CD4-positive, alpha-beta memory T cell (primary cell): ENCODE results near the gene RMI1. TPM values are rescaled to one million over a fixed set of nuclear protein-coding genes. Genes with fewer than 3 reads are reported as not detected.
A peak's percentile ranks its signal among the peaks of the same experiment; 100 is the strongest.

Source experiments
- CTCF ChIA-PET: fragments of 350-600 bp; sonication (Branson Sonifier 250); formaldehyde crosslinking; loops from one replicate; lab custom pipeline; 2021; ENCODE audit warnings: inconsistent platforms; ENCODE audit not compliant: partially characterized antibody; lab: Charles Lee
- POLR2A ChIA-PET: fragments of 350-600 bp; sonication (Branson Sonifier 250); formaldehyde crosslinking; loops from one replicate; lab custom pipeline; 2021; ENCODE audit not compliant: partially characterized antibody; lab: Charles Lee
- DNase-seq, 5 donors: peaks; one replicate each; pipeline versions ENCODE4 v3.0.0 to v3.0.0-alpha.2; 2020 to 2022; ENCODE audit warnings: mixed read lengths in 1 of 5
- H3K27ac ChIP-seq: one replicate; pipeline ENCODE4 v1.7.0; 2013; ENCODE audit warnings: low read depth, low read length
- H3K27me3 ChIP-seq: 2 replicates; pipeline ENCODE4 v1.7.0; 2013; ENCODE audit warnings: mild to moderate bottlenecking, low read length, moderate library complexity; ENCODE audit not compliant: insufficient read depth
- H3K36me3 ChIP-seq: 2 replicates; pipeline ENCODE4 v1.7.0; 2013; ENCODE audit warnings: mild to moderate bottlenecking, low read length, moderate library complexity; ENCODE audit not compliant: insufficient read depth
- H3K4me1 ChIP-seq: 2 replicates; pipeline ENCODE4 v1.7.0; 2013; ENCODE audit warnings: mild to moderate bottlenecking, low read length, moderate library complexity; ENCODE audit not compliant: insufficient read depth
- H3K4me3 ChIP-seq, 2 donors: one replicate each; pipeline ENCODE4 v1.7.0; 2013; ENCODE audit warnings: low read length in 2 of 2, mild to moderate bottlenecking in 1 of 2
- H3K9me3 ChIP-seq, 2 donors: one replicate each; pipeline ENCODE4 v1.7.0; 2013; ENCODE audit warnings: low read length in 2 of 2, control low read depth in 1 of 2; ENCODE audit not compliant: control insufficient read depth in 1 of 2
- H3K27ac Mint-ChIP-seq, 7 donors: one replicate each; pipeline ENCODE4 v1.8.0; 2020 to 2021; ENCODE audit warnings: mixed read lengths in 7 of 7, mild to moderate bottlenecking in 6 of 7, inconsistent platforms in 3 of 7, moderate library complexity in 3 of 7
- H3K27me3 Mint-ChIP-seq, 2 donors: one replicate each; pipeline ENCODE4 v1.8.0; 2020 to 2021; ENCODE audit warnings: mixed read lengths in 2 of 2
- H3K36me3 Mint-ChIP-seq, 2 donors: one replicate each; pipeline ENCODE4 v1.8.0; 2020 to 2021; ENCODE audit warnings: mixed read lengths in 2 of 2, inconsistent platforms in 1 of 2, mild to moderate bottlenecking in 1 of 2
- H3K4me1 Mint-ChIP-seq, 4 donors: one replicate each; pipeline ENCODE4 v1.8.0; 2020 to 2021; ENCODE audit warnings: mixed read lengths in 4 of 4, mild to moderate bottlenecking in 1 of 4
- H3K4me3 Mint-ChIP-seq, 8 donors: one replicate each; pipeline ENCODE4 v1.8.0; 2020 to 2021; ENCODE audit warnings: mixed read lengths in 8 of 8, mild to moderate bottlenecking in 7 of 8, moderate library complexity in 6 of 8, inconsistent platforms in 3 of 8
- H3K9me3 Mint-ChIP-seq, 8 donors: one replicate each; pipeline ENCODE4 v1.8.0; 2020 to 2021; ENCODE audit warnings: mixed read lengths in 8 of 8, mild to moderate bottlenecking in 5 of 8, inconsistent platforms in 3 of 8, moderate library complexity in 1 of 8
- intact Hi-C: fragments of 100-400 bp; cut with micrococcal nuclease; formaldehyde crosslinking; loops from one replicate; pipeline ENCODE4 v1.15.1; 2023
- polyA plus RNA-seq, 2 donors: library from polyadenylated mRNA; unstranded; fragments of 300-500 nt; fragmentation: Illumina TruSeq; gene quantifications; one replicate each; pipeline ENCODE4 v1.2.3, GENCODE V29; 2021
- total RNA-seq, 2 experiments: library from RNA; stranded (reverse); gene quantifications; one replicate each; pipeline ENCODE4 v1.2.3, GENCODE V29; 2021

RMI1 gene
- total and polyA plus RNA-seq, 4 experiments from 2014 or later, result 5.6 to 7.3 (median 6.5) TPM

DNA sequence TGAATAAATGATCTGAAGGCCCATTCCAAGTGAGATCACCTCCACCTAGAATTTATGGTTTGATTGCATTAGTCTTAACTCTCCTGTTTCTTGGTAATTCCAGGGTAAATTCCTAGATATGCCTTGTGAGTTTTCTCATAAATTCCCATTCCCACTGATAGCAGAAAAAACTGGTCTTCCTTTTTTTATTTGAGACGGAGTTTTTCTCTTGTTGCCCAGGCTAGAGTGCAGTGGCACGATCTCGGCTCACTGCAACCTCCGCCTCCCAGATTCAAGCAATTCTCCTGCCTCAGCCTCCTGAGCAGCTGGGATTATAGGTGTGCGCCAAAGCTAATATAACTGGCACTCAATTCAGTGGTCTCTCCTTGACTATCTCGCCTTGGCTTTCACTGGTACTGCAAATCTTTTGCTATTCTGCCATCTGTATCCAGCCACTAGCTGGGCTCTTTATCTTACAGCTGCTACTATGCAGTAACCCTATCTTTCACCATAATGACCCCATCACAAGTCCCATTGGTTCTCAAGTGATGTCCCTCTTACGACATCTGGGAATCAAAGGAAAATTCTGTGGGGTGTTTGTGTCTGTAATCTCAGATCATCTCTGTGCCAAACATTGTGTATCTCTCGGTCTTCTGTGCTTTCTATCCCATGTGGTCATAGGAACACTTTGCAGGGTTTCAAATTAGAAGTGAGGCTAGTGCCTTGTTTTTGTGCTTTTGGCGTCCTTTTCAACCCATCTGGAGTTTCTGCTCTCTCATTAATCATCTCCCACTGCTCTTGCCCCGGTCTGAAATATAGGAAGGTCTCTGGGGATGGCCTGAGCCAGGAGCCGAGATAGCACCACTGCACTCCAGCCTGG lies 15.0 kb upstream of the RMI1 start:
- CTCF ChIA-PET, result interaction anchor here (0.6 to 1.3 kb wide), 2 partner anchors 37 to 44 kb away, joined by 3 to 4 read pairs; no protein-coding TSS in a partner anchor
- H3K4me3 ChIP-seq, result no peak overlapping the region
- H3K27me3 ChIP-seq, result no peaks in the 10 kb centered on the region
- H3K36me3 ChIP-seq, result peaks cover 33% of the 10 kb centered on the region
- POLR2A ChIA-PET, result interaction anchor here (0.7 to 4.3 kb wide), 3 partner anchors 8 to 14 kb away, joined by 3 to 53 read pairs (median 6); partner anchors contain the start of genes HNRNPK and RMI1
- H3K27me3 Mint-ChIP-seq, result no peaks in the 10 kb centered on the region
- peaks cover 0 to 2% (median 0%) of the 10 kb centered on the region in 8 donors for H3K9me3 Mint-ChIP-seq
- no peaks in the 10 kb centered on the region for H3K9me3 ChIP-seq
- no peak overlapping the region for H3K4me3 Mint-ChIP-seq
- no peak for DNase-seq
- H3K4me1 ChIP-seq, result peaks cover 4% of the 10 kb centered on the region
- intact Hi-C loops, result no loop called here
- H3K27ac ChIP-seq, result no peak overlapping the region
- peaks cover 11 to 15% (median 14%) of the 10 kb centered on the region in 4 donors for H3K4me1 Mint-ChIP-seq
- peak overlapping the region in 5 of 7 donors; percentile 4 to 84 (median 78) for H3K27ac Mint-ChIP-seq
- H3K36me3 Mint-ChIP-seq, result peaks cover 31 to 43% of the 10 kb centered on the region in 2 donors

DNA sequence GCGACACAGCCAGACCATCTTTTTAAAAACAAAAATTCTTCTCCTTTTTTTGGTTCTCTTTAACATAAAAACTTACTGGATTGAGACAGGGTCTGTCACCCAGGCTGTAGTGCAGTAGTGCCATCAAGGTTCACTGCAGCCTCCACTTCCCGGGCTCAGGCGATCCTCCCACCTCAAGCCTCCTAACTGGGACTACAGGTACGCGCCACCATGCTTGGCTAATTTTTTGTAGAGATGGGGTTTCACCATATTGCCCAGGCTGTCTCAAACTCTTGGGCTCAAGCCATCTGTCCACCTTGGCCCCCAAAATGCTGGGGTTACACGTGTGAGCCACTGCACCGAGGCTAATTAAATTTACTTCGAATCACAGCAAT lies 14.4 kb upstream of the RMI1 start:
- Mint-ChIP-seq H3K27me3 (no peaks in the 10 kb centered on the region), H3K4me1 (peaks cover 12 to 19% (median 14%) of the 10 kb centered on the region in 4 donors), H3K4me3 (no peak overlapping the region), H3K27ac (peak overlapping the region in 2 of 7 donors; percentile 78), H3K9me3 (peaks cover 0 to 2% (median 0%) of the 10 kb centered on the region in 8 donors), H3K36me3 (peaks cover 37 to 49% of the 10 kb centered on the region in 2 donors)
- Histone ChIP-seq H3K36me3 (peaks cover 39% of the 10 kb centered on the region), H3K27ac (no peak overlapping the region), H3K4me1 (peaks cover 10% of the 10 kb centered on the region), H3K4me3 (no peak overlapping the region), H3K27me3 (no peaks in the 10 kb centered on the region), H3K9me3 (no peaks in the 10 kb centered on the region)
- ChIA-PET CTCF (no interaction called here), POLR2A (interaction anchor here (0.6 to 4.3 kb wide), 3 partner anchors 10 to 14 kb away, joined by 3 to 53 read pairs (median 19); partner anchors contain the start of genes HNRNPK and RMI1)
- intact Hi-C loops, result no loop called here
- no peak for DNase-seq

- H3K4me1 ChIP-seq, result peaks cover 12% of the 10 kb centered on the region
- no peak for DNase-seq
- no peak overlapping the region for H3K4me3 ChIP-seq
- H3K27me3 ChIP-seq, result no peaks in the 10 kb centered on the region
- POLR2A ChIA-PET, result interaction anchor here (0.6 to 2.4 kb wide), 3 partner anchors 9 to 13 kb away, joined by 3 to 19 read pairs (median 6); partner anchors contain the start of genes HNRNPK and RMI1
- H3K36me3 Mint-ChIP-seq, result peaks cover 45 to 58% of the 10 kb centered on the region in 2 donors
- H3K27me3 Mint-ChIP-seq, result no peaks in the 10 kb centered on the region
- peaks cover 48% of the 10 kb centered on the region for H3K36me3 ChIP-seq
- H3K9me3 ChIP-seq, result no peaks in the 10 kb centered on the region
- CTCF ChIA-PET, result interaction anchor here (1.0 to 1.1 kb wide), 2 partner anchors 8 to 13 kb away, joined by 3 read pairs; partner anchors contain the start of genes HNRNPK and RMI1
- H3K9me3 Mint-ChIP-seq, result peaks cover 0 to 2% (median 0%) of the 10 kb centered on the region in 8 donors
- H3K4me1 Mint-ChIP-seq, result peaks cover 15 to 28% (median 20%) of the 10 kb centered on the region in 4 donors
- intact Hi-C loops, result loop anchor here (1.0 kb wide), 1 partner anchor 12 kb away; no protein-coding TSS in a partner anchor
- no peak overlapping the region for H3K4me3 Mint-ChIP-seq
- H3K27ac ChIP-seq, result no peak overlapping the region
- peak overlapping the region in 4 of 7 donors; percentile 13 to 78 (median 47) for H3K27ac Mint-ChIP-seq
Observed at GRCh38 chr9:83967073-83967472, 13.5 kb upstream of the RMI1 start.

- intact Hi-C loops, result no loop called here
- DNase-seq, result no peak
- Histone ChIP-seq H3K4me1 (peaks cover 34% of the 10 kb centered on the region), H3K4me3 (no peak overlapping the region), H3K27ac (no peak overlapping the region), H3K9me3 (no peaks in the 10 kb centered on the region), H3K27me3 (no peaks in the 10 kb centered on the region), H3K36me3 (peaks cover 71% of the 10 kb centered on the region)
- ChIA-PET POLR2A (interaction anchor here (3.7 kb wide), 1 partner anchor 11 kb away, joined by 17 read pairs; the partner anchor contains the start of genes HNRNPK and RMI1), CTCF (no interaction called here)
- peaks cover 65 to 79% of the 10 kb centered on the region in 2 donors for H3K36me3 Mint-ChIP-seq
- no peaks in the 10 kb centered on the region for H3K27me3 Mint-ChIP-seq
- peaks cover 20 to 45% (median 28%) of the 10 kb centered on the region in 4 donors for H3K4me1 Mint-ChIP-seq
- H3K9me3 Mint-ChIP-seq, result peaks cover 0 to 2% (median 0%) of the 10 kb centered on the region in 8 donors
- H3K4me3 Mint-ChIP-seq, result no peak overlapping the region
- H3K27ac Mint-ChIP-seq, result peak overlapping the region in 2 of 7 donors; percentile 62
Observed at GRCh38 chr9:83969602-83970001, 11.0 kb upstream of the RMI1 start.

DNA sequence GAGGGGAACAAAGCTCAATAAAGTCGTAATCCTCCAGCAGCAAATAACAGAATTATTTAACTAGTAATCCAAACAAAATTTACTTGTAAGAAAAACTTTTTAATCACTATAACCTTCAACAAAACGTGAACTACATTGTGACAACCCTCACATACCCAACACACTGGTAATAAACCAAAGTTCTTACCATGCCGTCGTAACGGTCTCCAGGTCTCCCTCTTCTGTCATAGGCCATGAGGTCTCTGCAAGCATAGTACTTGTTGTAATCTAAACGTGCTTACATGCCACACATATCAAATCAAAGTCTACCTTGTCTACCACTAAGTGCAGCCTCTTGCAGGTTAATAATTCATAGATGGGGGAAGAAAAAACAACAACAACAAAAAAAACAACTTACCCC lies 9.1 kb upstream of the RMI1 start:
- intact Hi-C loops, result no loop called here
- CTCF ChIA-PET, result interaction anchor here (1.4 kb wide), 1 partner anchor 50 kb away, joined by 4 read pairs; the partner anchor contains the start of gene KIF27
- peak overlapping the region in 3 of 7 donors; percentile 18 to 70 (median 62) for H3K27ac Mint-ChIP-seq
- peaks cover 27 to 57% (median 39%) of the 10 kb centered on the region in 4 donors for H3K4me1 Mint-ChIP-seq
- H3K4me3 ChIP-seq, result no peak overlapping the region
- H3K36me3 Mint-ChIP-seq, result peaks cover 83 to 92% of the 10 kb centered on the region in 2 donors
- H3K27ac ChIP-seq, result no peak overlapping the region
- H3K36me3 ChIP-seq, result peaks cover 90% of the 10 kb centered on the region
- peaks cover 0 to 2% (median 0%) of the 10 kb centered on the region in 8 donors for H3K9me3 Mint-ChIP-seq
- no peak for DNase-seq
- no peaks in the 10 kb centered on the region for H3K27me3 Mint-ChIP-seq
- POLR2A ChIA-PET, result interaction anchor here (3.7 kb wide), 1 partner anchor 9 kb away, joined by 17 read pairs; the partner anchor contains the start of genes HNRNPK and RMI1
- no peaks in the 10 kb centered on the region for H3K9me3 ChIP-seq
- H3K4me1 ChIP-seq, result peaks cover 52% of the 10 kb centered on the region
- H3K27me3 ChIP-seq, result no peaks in the 10 kb centered on the region
- H3K4me3 Mint-ChIP-seq, result no peak overlapping the region

- no peak overlapping the region for H3K27ac ChIP-seq
- peaks cover 60% of the 10 kb centered on the region for H3K4me1 ChIP-seq
- H3K9me3 Mint-ChIP-seq, result peaks cover 0 to 2% (median 0%) of the 10 kb centered on the region in 8 donors
- H3K36me3 ChIP-seq, result peaks cover 90% of the 10 kb centered on the region
- H3K27me3 ChIP-seq, result no peaks in the 10 kb centered on the region
- H3K4me3 ChIP-seq, result no peak overlapping the region
- H3K27ac Mint-ChIP-seq, result peak overlapping the region in 5 of 7 donors; percentile 29 to 62 (median 52)
- H3K36me3 Mint-ChIP-seq, result peaks cover 86 to 92% of the 10 kb centered on the region in 2 donors
- no peak for DNase-seq
- intact Hi-C loops, result no loop called here
- CTCF ChIA-PET, result interaction anchor here (0.7 kb wide), 1 partner anchor 9 kb away, joined by 3 read pairs; no protein-coding TSS in a partner anchor
- no peaks in the 10 kb centered on the region for H3K27me3 Mint-ChIP-seq
- peaks cover 29 to 65% (median 43%) of the 10 kb centered on the region in 4 donors for H3K4me1 Mint-ChIP-seq
- POLR2A ChIA-PET, result interaction anchor here (0.9 to 3.7 kb wide), 3 partner anchors 8 to 52 kb away, joined by 3 to 17 read pairs (median 6); partner anchors contain the start of genes HNRNPK and RMI1
- no peaks in the 10 kb centered on the region for H3K9me3 ChIP-seq
- no peak overlapping the region for H3K4me3 Mint-ChIP-seq
Observed at GRCh38 chr9:83972286-83972685, 8.3 kb upstream of the RMI1 start.
